D721Med (cell line): Measurements from ENCODE around the gene NRGN.

Source experiments
- DNase-seq: peaks from one replicate; pipeline ENCODE4 v3.0.0; 2011; ENCODE audit warnings: low spot score; ENCODE audit not compliant: insufficient read length
- FAIRE-seq: peaks from 2 replicates; lab custom pipeline; 2011; peaks lifted over from hg19 to GRCh38; lab: Jason Lieb, UNC
- CTCF ChIP-seq: IDR thresholded peaks from 2 replicates; pipeline ENCODE4 v1.5.1; 2012; ENCODE audit warnings: mild to moderate bottlenecking, control low read depth; ENCODE audit not compliant: insufficient read depth; ENCODE audit errors: missing control alignments

The NRGN gene

GRCh38 chr11:124784051-124784450 lies 44.3 kb downstream of the NRGN start:
- FAIRE-seq (no peak), DNase-seq (no peak)
- no peak for TF ChIP-seq CTCF

- no peak for FAIRE-seq
- TF ChIP-seq CTCF, result no peak
- DNase-seq, result no peak
These were observed 48.8 kb downstream of the NRGN start for GRCh38 chr11:124788521-124788920.

DNA sequence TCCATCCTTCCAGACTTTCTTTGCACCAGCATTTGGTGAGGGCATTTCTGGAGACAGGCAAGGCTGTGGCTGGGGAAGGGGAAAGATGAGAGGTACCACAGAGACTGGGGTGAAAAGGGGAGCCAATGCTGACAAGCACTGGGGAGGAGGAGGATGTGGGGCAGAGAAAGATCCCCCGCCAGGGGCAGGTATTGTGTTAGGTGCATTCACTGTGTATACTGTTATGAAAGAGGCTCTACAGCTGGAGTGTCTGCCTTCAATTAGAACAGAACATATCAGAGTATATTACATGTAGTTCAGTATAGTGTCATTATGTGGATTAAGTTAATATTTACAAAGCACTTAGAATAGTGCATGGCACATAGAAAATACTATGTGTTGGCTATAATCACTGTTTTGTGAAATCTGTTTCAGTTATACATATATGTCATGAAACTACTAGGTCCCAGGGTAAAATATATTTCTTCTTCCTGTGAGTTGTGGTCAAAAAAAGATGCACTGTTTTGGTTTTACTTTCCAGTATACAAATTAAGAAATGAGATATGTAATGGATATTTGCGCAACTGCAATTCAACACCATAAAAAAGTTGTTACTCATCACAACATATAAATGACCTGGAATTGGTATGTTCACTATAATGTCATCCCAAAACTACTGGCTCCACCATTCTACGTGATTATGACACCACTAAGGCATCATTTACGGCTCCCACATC lies 52.0 kb downstream of the NRGN start:
- no peak for FAIRE-seq
- DNase-seq, result no peak
- no peak for TF ChIP-seq CTCF

DNA sequence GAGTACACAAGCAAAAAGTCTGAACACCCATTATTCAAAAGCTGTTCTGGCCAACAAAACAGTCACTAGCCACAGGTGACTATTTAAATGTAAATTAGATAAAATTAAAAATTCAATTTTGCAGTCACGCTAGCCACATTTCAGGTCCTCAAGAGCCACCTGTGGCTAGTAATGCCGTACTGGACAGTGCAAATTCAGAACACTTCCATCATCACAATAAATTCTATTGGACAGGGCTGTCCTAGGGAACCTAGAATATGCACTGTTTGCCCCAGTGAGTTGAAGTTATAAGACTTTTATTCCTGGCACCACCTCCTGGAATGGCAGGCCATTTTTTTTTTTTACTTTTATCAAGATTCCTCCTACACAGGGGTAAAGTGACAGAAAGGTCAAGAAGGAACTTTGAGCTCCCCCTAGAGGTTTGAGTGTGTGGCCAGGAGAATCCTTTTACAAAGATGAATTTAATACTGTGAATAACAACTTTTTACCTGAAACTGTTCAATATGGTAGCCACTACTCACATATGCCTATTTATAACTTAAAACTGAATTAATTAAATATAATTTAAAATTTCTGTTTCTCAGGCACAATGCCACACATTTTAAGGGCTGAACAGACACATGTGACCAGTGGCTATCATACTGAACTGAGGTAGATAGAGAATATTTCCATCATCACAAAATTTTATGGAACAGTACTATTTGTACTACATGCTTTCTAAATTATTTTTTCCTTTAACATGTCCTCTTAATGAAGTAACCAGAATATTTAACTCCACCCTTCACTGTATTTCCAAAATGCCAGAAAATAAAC lies 53.9 kb downstream of the NRGN start:
- peak; percentile 59 for TF ChIP-seq CTCF
- no peak for DNase-seq
- FAIRE-seq, result no peak

GRCh38 chr11:124796312-124796711 lies 56.6 kb downstream of the NRGN start:
- FAIRE-seq (no peak), DNase-seq (no peak)
- TF ChIP-seq CTCF, result no peak
